ENCODE data around the gene NUP43. TPM values are rescaled to one million over a fixed set of nuclear protein-coding genes. Genes with fewer than 3 reads are reported as not detected.

NUP43 gene
- total and polyA plus RNA-seq, 10 of the 15 experiments (the other 5 are each of a cell fraction or from before 2014, with no cell fraction given), result 8.9 to 54.2 (median 27.7) TPM

DNA sequence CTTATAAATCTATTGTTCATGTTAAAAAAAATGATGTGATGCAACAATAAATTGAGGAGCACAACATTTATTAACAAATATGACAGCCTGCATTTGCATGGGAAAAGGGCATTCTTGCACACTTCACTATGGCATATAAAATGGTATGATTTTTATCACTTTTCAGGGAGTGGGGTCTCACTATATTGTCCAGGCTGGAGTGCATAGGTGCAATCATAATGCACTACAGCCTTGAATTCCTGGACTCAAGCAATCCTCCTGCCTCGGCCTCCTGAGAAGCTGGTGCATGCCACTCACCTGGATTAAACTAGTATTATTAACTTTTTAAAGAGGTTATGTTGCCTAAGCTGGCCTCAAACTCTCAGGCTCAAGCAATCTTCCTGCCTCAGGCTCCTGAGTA lies 11.4 kb downstream of the NUP43 start:
- H2AFZ ChIP-seq (ENCODE audit: control insufficient read depth, low read depth, low read length), result no peak overlapping the region
- FAIRE-seq, result no peak
- H3K36me3 ChIP-seq (ENCODE audit: control insufficient read depth in 2 of 2, insufficient read depth in 2 of 2, low read length in 1 of 2), result peaks cover 2 to 16% of the 10 kb centered on the region in 2 experiments
- RAD21 ChIA-PET (ENCODE audit: unreplicated experiment), result interaction anchor here (0.6 kb wide), 1 partner anchor 90 kb away, joined by 3 read pairs; no protein-coding TSS in a partner anchor
- H3K9me3 ChIP-seq (replicated peaks; ENCODE audit: control insufficient read depth, insufficient read depth, low read length), result no peaks in the 10 kb centered on the region
- no peak overlapping the region for H3K4me2 ChIP-seq (ENCODE audit: control insufficient read depth, insufficient read depth)
- CTCF ChIA-PET, result interaction anchor here (0.7 to 1.3 kb wide), 2 partner anchors 10 to 11 kb away, joined by 3 to 4 read pairs; no protein-coding TSS in a partner anchor
- no peak overlapping the region for H3K9ac ChIP-seq (ENCODE audit: control insufficient read depth, insufficient read depth, low read length)
- DNase-seq (ENCODE audit: low read depth, low spot score), result no peak
- ATAC-seq, result no peak
- no TSS peak for BruUV-seq (replicated peaks)
- H3K4me3 ChIP-seq, result no peak overlapping the region
- H4K20me1 ChIP-seq (ENCODE audit: control insufficient read depth, insufficient read depth), result no peaks in the 10 kb centered on the region
- H3K27me3 ChIP-seq (replicated peaks in 1 of 2; ENCODE audit: control insufficient read depth in 2 of 2, insufficient read depth in 2 of 2, low read length in 1 of 2), result no peaks in the 10 kb centered on the region
- WGBS (ENCODE audit: insufficient coverage, insufficient replicate concordance, low lambda C conversion rate, missing lambda C conversion rate), result 94% methylated on average over 1 of the region's 1 CpG
- SMC1A ChIA-PET (ENCODE audit: uncharacterized antibody, unreplicated experiment), result no interaction called here
- H3K4me1 ChIP-seq (ENCODE audit: control insufficient read depth, insufficient read depth, low read length), result no peaks in the 10 kb centered on the region
- POLR2A ChIA-PET, result interaction anchor here (0.7 kb wide), 1 partner anchor 11 kb away, joined by 3 read pairs; the partner anchor contains the start of gene NUP43
- no peak overlapping the region for H3K27ac ChIP-seq (ENCODE audit: control insufficient read depth, insufficient read depth)
- in situ Hi-C loops (cut with MboI), result no loop called here
- TF ChIP-seq ESRRA (IDR thresholded peaks at IDR 0.05; ENCODE audit: low read length) (no peak), RCOR1 (conservative IDR thresholded peaks at IDR 0.05; ENCODE audit: low read depth, low read length) (no peak), SUZ12 (IDR thresholded peaks at IDR 0.05; ENCODE audit: unreplicated experiment) (no peak), ZNF24 (IDR thresholded peaks at IDR 0.05) (no peak), PAX8 (IDR thresholded peaks at IDR 0.05) (no peak), RELA (IDR thresholded peaks at IDR 0.05; ENCODE audit: borderline replicate concordance, partially characterized antibody) (no peak), RAD51 (IDR thresholded peaks at IDR 0.05) (no peak)
- TF ChIP-seq, protein P1, sequence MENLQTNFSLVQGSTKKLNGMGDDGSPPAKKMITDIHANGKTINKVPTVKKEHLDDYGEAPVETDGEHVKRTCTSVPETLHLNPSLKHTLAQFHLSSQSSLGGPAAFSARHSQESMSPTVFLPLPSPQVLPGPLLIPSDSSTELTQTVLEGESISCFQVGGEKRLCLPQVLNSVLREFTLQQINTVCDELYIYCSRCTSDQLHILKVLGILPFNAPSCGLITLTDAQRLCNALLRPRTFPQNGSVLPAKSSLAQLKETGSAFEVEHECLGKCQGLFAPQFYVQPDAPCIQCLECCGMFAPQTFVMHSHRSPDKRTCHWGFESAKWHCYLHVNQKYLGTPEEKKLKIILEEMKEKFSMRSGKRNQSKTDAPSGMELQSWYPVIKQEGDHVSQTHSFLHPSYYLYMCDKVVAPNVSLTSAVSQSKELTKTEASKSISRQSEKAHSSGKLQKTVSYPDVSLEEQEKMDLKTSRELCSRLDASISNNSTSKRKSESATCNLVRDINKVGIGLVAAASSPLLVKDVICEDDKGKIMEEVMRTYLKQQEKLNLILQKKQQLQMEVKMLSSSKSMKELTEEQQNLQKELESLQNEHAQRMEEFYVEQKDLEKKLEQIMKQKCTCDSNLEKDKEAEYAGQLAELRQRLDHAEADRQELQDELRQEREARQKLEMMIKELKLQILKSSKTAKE (IDR thresholded peaks at IDR 0.05; ENCODE audit: low read depth, poor library complexity, severe bottlenecking), result no peak
- intact Hi-C loops (cut with micrococcal nuclease; ENCODE audit: unreplicated experiment), result no loop called here
- no peaks in the 10 kb centered on the region for H3K79me2 ChIP-seq (ENCODE audit: control insufficient read depth, insufficient read depth, low read length)

Data from GM12878 (cell line).